Heart left ventricle (tissue), 13 donors: ENCODE results near the gene SNW1.

Source experiments
- CTCF ChIP-seq, 12 donors: fragments of 200-600 bp; sonication (generic) in 4 of 12; IDR thresholded peaks; one replicate each; pipeline versions ENCODE4 v1.5.0 to v1.8.0; 2018 to 2022; ENCODE audit warnings: antibody characterized with exemption in 12 of 12, mild to moderate bottlenecking in 5 of 12
- POLR2A ChIP-seq, 2 donors: fragments of 450-650 bp; IDR thresholded peaks; one replicate each; pipeline ENCODE4 v1.6.1; 2017; ENCODE audit warnings: antibody characterized with exemption in 2 of 2, mild to moderate bottlenecking in 2 of 2, moderate library complexity in 2 of 2
- donor health status: ischemic (EF 13 %, LVEDD 7.1; RV severe dilation, severe dysfunction).
- donor health status: DM: no; HTN: yes; CAD: no.
- donor health status: DM: no; HTN: no; CAD: no.
- donor health status: ischemic (EF 25% LVEDD 6.9; RV normal size, moderate dysfunction).
- donor health status: ischemic (EF 25% LVEDD 5.7; RV mildly dilated, moderate dysfunction).
- donor health status: ischemic (EF 35%, LVEDD 5.7; RV mildly dilated, moderate dysfunction).
- donor health status: nonischemic (EF 11% LVEDD 7.7; RV severe dilation, severe dysfunction).
- donor health status: DM: yes; HTN: yes; CAD: no.
- donor health status: PGD.
- donor health status: ischemic (EF 29% LVEDD 5.4; RV normal size, mild dysfunction).
- donor health status: nonischemic (EF 23%, LVEDD 6.1; RV moderate dilation, normal function).

GRCh38 chr14:77746064-77746702 is 14.8 kb downstream of the SNW1 start:
- no peak for TF ChIP-seq CTCF (IDR thresholded peaks at IDR 0.05)
- no peak for TF ChIP-seq POLR2A (IDR thresholded peaks at IDR 0.05)
